Vagina (tissue), 2 donors: ENCODE results near the gene CLIP3.

Source experiments
- CTCF ChIP-seq, 3 experiments: fragments of 450-650 bp in 2 of 3; fragments of 200-600 bp in 1 of 3; sonication (generic) in 1 of 3; IDR thresholded peaks; one replicate each; pipeline ENCODE4 v1.5.1; 2017 to 2019; ENCODE audit warnings: antibody characterized with exemption in 3 of 3, mild to moderate bottlenecking in 2 of 3, moderate library complexity in 2 of 3
- POLR2A ChIP-seq, 2 donors: fragments of 450-650 bp; IDR thresholded peaks; one replicate each; pipeline ENCODE4 v1.6.1; 2017; ENCODE audit warnings: antibody characterized with exemption in 2 of 2, mild to moderate bottlenecking in 2 of 2, moderate library complexity in 2 of 2
- POLR2AphosphoS5 ChIP-seq, 2 donors: sonication (generic); formaldehyde crosslinking; IDR thresholded peaks; one replicate each; pipeline ENCODE4 v1.9.0; 2017; ENCODE audit warnings: antibody characterized with exemption in 2 of 2, mild to moderate bottlenecking in 2 of 2, low read depth in 1 of 2; ENCODE audit not compliant: insufficient read depth in 1 of 2

DNA sequence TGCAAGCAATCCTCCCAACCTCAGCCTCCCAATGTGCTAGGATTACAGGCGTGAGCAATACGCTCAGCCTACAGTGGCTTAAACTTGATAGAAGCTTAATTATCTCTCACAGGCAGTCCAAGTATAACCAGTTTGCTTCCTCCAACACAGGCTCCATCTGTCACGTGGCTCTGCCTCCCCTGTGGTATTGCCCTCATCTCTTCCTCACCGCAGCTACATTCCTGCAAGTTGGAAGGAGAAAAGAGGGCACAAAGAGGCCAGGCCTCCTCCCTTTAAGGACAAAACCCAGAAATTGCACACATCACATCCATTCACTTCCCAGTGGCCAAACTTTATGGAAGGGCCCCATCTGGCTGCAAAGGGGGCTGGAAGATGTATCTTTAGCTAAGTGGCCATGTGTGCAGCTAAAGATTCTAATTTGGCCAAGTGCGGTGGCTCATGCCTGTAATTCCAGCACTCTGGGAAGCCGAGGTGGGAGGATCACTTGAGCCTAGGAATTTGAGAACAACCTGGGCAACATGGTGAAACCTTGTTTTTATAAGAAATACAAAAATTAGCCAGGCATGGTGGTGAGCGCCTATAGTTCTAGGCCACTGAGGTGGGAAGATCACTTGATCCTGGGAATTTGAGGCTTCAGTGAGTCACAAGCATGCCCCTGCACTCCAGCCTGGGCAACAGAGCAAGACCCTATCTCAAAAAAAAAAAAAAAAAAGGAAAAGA is 40.8 kb downstream of the CLIP3 start:
- TF ChIP-seq CTCF (IDR thresholded peaks at IDR 0.05) (no peak), POLR2AphosphoS5 (IDR thresholded peaks at IDR 0.05; ENCODE audit: insufficient read depth in 1 of 2, low read depth in 1 of 2) (no peak), POLR2A (IDR thresholded peaks at IDR 0.05) (no peak)
